NCI-H345 (cell line): Measurements from ENCODE around the gene SPDYE17.
"Not testable (repeated sequence)": the region's sequence is repeated elsewhere in the genome, so short reads cannot be mapped to it uniquely, and the experiment has no call there.

Source experiments
- DNase-seq: peaks from one replicate; lab custom pipeline; 2025; lab: John Stamatoyannopoulos, UW

SPDYE17 gene, protein sequence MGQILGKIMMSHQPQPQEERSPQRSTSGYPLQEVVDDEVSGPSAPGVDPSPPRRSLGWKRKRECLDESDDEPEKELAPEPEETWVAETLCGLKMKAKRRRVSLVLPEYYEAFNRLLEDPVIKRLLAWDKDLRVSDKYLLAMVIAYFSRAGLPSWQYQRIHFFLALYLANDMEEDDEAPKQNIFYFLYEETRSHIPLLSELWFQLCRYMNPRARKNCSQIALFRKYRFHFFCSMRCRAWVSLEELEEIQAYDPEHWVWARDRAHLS

DNA sequence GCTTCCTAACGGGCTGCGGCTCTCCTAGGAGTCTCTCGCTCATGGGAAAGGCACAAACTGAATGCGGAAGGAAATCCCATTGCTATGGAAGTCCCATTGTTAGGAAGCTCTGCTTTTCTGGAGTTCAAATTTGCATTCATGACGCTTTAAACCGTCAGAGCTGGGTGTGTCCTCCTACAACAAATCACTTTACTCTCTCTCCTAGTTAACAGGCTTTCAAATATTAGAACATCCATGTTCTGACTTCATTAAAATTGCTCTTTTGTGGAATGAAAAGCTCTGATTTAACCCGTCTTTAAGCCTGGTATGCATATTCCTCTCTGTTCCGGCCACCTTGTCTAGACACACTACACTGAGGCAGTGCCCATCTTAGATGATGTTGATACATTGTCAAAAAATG, at the start of gene SPDYE17:
Gene SPDYE17 (minus strand): TSS at position 101 of the 400 bp plus-strand sequence. CDS start 1,791 bp downstream, outside the sequence.
- DNase-seq: not testable (repeated sequence)

DNA sequence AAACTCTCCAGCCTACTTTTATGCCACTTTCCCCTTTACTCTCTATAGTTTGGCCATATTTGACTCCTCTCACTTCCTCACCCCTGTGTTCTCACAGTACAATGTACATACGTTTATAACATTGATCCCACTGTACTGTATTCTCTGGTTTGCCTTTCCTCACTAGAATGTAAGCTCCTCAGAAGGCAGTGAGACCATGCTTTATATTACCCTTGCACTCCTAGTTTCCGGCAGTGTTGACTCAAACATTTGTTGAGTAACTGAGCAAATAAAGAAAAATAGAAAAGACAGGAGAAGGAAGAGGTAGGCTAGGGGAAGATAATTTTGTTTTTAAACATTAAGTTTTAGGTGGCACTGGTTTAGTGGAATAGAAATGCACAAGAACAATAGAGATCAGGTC, 48.1 kb upstream of the SPDYE17 start:
- DNase-seq: not testable (repeated sequence)

DNA sequence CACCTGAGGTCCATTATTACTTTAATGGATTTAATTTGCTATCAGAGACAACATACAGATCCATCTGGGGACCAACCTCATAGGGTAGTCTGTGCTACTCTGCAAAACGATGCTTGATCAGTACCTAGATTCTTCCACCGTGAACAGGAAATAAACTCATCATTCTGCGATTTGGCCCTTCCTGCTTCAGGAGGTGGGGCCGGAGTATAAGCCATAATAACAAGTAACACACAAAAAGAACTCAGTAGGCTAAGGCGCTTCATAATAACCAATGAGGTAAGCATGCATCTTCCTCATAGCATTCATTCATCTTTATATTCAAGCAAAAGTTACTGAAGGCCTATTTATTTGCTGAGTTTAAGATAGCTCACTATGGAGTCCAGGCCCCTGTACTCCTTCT, 47.5 kb upstream of the SPDYE17 start:
- not testable (repeated sequence) for DNase-seq

DNA sequence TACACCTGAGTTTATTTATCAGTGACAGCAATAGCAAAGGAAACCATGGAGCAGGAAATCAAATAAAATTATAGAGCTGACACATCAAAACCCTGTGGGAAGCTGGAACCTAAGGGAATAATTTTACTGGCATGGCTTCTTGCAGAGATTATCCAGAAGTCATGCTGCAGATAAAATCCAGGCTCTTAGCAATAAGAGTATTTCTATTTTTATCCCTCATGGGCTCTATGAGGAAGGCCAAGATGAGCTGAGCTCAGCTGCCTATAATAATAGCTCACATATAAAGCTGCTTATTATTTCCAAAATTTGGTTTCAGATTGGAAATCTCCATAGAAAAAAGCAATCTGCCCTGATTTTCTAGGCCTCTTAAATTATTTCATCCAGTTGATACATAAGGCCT, 47.0 kb upstream of the SPDYE17 start:
- not testable (repeated sequence) for DNase-seq

DNA sequence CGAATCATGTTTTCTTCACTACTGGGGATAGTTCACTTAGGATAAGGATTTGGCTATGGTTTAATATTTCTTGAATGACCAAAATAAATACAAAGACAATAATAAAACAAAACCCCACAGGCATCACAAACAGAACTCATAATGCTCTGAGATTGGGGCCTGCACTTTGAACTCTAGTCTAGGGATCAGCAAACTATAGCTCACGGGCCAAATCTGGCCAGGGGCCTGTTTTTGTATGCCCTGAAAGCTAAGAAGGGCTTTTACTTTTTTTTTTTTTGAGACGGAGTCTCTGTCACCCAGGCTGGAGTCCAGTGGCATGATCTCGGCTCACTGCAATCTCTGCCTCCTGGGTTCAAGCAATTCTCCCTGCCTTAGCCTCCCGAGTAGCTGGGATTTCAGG, 44.9 kb upstream of the SPDYE17 start:
- not testable (repeated sequence) for DNase-seq

DNA sequence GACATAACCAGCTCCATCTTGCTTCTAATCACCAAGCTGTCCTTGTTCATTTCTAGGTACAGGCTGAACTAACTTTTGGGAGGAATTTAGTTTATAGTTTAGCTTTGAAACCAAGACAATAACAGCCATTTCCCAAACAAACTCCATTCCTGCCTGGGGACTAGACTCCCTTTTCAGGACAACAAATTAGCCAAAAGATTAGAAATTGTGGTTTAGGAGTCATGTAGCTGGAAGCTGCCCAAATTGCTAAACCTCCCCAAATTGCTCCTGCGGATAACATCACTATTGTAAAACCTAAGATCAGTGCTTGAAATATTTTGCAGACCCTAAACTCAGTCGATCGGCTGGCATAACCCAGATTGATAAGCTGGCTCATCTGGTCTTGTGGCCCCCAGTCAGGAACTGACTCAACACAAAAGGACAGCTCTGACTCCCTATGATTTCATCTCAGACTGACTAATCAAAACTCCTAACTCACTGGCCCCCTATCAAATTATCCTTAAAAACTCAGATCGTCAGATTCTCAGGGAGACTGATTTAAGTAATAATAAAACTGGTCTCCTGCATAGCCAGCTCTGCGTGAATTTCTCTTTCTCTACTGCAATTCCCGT, 42.7 kb upstream of the SPDYE17 start:
- DNase-seq: not testable (repeated sequence)

DNA sequence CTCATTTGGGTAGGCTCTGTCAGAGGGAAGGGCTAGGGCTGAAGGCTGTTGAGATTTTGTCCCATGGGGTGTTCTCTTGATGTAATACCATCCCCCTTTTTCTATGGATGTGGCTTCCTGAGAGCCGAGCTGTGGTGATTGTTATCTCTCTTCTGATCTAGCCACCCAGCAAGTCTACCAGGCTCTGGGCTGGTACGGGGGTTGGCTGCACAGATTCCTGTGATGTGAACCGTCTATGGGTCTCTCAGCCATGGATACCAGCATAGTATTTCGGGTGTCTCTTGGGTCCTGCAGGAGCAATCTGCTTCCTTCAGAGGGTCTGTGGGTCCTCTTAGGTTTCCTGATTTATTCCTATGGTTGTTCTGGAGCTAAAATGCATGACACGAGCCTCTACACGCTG, 38.9 kb upstream of the SPDYE17 start:
- DNase-seq: not testable (repeated sequence)

DNA sequence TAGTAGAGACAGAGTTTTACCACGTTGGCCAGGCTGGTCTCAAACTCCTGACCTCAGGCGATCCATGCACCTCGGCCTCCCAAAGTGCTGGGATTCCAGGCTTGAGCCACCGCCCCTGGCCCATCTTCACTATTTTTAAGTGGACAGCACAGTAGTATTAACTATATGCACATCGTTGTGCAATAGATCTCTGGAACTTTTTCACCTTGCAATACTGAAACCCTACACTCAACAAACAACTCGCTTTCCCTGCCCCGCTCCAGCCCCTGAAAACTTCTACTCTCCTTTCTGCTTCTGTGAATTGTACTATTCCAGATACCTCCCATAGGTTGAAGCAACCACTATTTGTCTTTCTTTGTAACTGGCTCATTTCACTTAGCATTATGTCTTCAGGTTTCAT, 33.7 kb upstream of the SPDYE17 start:
- DNase-seq: not testable (repeated sequence)

DNA sequence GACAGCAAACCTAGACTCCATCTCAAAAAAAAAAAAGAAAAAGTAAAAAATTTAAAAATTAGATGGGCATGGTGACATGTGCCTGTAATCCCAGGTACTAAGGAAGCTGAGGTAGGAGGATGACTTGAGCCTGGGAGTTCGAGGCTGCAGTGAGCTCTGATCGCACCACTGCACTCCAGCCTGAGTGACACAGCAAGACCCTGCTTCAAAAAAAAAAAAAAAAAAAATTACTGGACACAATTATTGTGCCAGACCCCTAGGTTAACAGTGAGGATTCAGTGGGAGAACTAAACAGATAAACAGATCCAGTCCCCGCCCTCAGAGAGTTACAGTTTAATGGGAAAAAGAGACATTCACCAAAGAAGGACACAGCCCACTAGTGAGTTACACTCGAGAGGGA, 31.6 kb upstream of the SPDYE17 start:
- DNase-seq: not testable (repeated sequence)

DNA sequence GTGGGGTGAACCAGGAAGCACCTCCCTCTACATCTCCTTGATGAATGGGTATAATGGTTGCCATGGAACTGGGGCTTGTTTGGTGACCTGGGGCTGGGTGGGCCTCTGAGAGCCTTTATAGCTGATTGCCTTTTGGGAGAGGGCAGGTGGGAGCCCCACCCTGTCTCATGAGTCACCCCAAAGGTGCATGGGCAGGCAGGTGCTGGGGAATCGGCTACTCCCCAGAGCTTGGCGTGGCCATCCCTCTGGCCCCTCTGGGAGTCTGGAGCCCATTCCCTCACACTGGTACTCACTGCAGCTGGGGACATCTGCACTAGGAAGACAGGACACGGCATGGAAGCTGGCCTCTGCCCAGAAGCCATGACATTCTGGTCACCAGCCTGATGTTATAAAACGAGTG, 30.4 kb upstream of the SPDYE17 start, which contains the start of gene SPDYE18:
Gene SPDYE18 (minus strand): TSS at position 2 of the 400 bp plus-strand sequence. CDS start 2,046 bp downstream, outside the sequence.
- not testable (repeated sequence) for DNase-seq

DNA sequence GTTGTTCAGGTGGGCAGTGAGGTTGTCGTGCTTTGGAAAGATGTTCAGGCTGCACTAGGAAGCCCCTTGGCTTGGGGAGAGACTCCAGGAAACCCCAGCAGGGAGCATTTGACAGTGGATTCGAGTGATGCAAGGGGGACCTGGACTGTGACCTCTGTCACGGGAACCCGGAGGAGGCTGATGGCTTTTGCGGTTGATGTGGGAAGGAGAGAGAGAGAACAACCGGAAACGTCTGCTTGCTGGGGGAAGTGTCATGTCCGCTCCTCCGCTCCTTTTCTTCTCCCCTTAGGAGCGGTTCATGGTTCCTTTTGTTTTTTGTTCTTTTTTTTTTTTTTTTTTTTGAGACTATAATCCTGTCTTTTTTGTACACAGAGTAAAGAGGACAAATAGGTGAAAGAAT, 5.8 kb downstream of the SPDYE17 start:
- not testable (repeated sequence) for DNase-seq

DNA sequence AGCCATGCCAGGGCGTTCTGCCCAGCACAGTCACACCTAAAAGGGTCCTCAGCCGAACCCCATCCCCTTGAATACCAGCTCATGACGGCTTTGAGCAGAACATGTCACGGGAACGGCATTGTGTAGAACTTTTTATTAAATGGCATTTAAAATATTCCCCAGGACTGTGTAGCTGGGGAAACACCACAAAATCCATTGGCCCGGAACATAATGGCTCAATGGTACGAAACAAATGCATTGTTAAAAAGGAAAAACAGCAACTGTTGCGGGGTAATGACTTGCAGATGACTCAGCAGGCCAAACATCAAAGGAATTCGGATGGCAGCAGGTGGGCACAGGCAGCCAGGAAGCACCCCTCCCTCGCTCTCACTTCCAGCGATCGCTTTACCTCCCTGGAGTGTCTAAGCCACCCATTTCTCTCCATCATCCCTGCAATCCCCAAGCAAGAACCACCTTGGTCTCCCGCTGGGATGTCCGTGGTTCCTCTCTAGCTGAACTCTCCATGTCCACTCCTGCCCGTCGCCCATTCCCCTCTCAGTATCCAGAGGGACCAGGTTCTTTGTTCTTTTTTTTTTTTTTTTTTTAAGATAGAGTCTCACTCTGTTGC, 22.0 kb downstream of the SPDYE17 start:
- not testable (repeated sequence) for DNase-seq

DNA sequence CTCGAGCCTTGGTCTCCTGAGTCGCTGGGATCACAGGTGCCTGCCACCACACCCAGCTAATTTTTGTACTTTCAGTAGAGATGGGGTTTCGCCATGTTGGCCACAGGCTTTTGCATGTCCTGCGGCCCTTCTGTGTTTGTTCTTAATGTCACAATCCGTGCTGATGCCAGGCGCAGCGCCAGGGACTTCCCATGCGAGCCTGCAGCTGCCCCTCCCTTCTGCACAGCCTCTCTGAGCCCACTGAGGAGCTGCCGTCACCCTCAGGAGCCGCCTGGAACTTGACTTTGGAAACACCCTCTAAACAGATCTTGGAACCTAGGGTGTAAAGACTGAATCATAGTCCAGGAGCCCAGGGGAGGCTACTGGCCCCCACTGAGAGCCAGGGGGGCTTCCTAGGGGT, 24.2 kb downstream of the SPDYE17 start:
- DNase-seq: not testable (repeated sequence)

DNA sequence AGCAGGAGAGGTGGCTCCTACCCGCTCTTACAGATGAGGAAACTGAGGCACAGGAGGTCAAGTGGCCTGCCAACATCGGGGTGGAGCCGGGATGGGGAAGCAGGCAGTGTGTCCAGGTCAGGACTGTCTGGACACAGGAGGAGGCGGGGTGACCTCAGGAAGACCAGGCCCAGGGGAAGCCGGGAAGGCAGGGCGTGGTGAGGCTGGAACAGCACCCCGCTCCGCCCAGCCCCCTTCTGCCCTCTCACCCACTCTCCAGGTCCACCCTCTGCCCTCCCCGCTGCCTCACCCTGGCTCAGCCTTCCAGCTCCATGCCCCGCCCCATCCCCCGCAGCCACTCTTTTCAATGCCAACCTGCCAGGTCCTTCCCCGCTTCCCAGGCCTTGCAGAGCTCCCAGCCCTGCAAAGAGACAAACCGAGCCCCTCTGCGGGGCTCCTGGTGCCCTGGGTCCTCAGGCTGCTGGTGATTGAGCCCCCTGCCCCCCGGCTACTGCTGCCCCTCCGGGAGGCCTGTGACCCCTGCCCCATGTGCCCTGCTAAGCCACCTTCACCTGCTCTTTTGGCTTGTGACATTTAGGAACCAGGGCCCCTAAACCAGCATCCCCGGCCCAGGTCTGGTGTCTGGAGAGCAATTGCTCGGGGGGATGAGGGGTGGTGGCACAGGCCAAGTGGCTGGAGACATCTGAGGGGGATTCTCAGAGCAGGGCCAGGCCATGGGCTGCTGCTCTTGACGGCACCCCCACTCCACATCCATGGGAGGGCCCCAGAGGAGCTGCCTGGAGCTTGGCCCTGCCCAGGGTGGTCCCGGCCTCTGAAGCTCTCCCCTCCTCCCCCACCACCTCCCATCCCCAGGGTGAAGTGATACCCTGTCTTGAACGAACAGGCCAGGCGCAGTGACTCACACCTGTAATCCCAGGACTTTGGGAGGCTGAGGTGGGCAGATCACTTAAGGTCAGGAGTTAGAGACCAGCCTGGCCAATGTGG, 25.7 kb downstream of the SPDYE17 start:
- not testable (repeated sequence) for DNase-seq

DNA sequence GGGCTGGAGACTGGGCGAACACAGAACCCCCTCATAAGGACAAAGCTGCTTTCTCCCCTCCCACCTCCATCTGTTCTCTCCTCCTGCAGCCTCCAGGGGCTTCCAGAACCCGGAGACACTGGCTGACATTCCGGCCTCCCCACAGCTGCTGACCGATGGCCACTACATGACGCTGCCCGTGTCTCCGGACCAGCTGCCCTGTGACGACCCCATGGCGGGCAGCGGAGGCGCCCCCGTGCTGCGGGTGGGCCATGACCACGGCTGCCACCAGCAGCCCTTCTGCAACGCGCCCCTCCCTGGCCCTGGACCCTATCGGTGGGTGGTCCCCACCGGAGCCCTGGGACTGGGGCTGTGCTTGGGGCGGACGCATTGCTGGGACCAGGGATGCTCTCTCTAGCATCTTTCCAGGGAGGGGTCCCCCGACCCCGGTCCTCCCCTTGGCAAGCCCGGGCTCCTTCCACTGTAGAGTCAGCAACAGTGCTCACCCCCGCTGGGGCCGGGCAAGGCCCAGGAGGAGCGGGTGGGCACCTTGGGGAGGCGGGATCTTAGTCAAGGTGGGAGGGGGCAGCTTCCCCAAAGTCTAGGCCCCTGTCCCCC, 26.6 kb downstream of the SPDYE17 start:
- not testable (repeated sequence) for DNase-seq

DNA sequence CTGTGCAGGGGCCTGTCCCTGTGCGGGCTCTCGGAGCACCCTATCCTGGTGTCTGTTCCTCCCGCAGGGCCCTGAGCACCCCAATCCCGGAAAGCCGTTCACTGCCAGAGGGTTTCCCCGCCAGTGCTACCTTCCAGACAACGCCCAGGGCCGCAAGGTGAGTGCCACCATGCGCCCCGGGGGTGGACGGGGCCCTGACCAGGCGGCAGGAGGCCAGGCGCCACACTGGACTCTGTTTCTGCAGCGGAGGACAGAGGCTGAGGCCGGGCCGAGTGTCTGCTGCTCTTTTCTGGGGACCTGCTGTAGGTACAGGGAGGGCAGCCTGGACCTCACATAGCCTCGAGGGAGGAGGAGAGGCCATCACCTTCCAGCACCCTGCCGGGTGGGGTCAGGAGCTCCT, 28.0 kb downstream of the SPDYE17 start:
- DNase-seq: not testable (repeated sequence)

DNA sequence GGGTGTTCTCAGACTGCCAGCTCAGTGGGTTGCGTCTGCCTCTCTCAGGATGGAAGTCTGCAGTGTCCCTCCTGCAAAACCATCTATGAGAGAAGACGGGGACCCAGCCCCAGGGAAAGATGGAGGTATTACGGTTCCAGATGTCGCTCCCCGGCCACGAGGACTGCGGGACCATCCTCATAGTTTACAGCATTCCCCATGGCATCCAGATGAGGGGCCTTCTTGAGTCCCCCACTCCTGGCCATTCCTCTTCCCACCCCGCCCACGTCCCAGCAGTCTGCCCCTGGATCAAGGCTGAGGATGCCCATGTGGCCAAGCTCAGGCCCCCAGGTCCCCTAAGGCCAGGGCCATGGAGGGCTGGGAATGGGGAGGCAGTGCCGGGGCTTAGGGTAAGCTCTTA, 28.9 kb downstream of the SPDYE17 start:
- not testable (repeated sequence) for DNase-seq

DNA sequence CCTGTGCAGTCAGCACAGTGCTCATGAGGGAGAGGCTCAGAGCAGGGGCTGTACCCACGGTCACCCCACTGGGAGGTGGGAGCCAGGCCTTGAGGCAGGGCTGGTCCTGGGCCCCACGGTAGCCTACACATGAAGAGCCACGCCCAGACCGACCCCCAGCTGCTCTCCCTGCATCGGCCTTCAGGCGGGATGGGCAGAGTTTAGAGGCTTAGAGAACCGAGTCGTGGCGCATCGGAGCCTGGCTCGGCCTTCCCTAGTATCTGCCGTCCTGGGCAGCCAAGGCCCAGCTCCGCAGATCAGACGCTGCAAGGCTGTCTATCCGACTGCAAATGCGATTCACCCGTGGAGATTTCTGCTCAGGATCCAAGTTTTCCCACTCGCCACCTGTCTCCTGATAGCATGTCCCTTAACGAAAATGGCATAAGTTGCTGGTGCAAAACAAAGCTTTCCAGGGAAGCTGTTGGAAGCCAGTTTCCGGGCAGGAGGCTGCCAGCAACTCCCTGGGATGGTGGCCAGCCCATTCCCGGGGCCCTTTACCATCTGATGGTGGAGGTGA, 29.4 kb downstream of the SPDYE17 start:
- not testable (repeated sequence) for DNase-seq

DNA sequence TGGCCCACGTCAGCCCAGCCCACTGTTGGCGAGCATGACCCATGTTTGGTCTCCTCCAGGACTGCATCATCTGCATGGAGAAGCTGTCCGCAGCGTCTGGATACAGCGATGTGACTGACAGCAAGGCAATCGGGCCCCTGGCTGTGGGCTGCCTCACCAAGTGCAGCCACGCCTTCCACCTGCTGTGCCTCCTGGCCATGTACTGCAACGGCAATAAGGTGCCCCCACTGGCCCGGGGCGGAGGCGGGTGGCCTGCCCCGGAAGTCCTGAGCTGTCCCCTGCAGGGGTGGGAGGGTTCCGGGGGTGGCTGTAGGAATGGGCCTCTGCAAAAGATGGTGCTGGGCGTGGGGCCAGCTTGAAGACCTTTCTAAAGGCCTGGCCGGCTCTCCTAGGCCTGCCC, 30.1 kb downstream of the SPDYE17 start:
- DNase-seq: not testable (repeated sequence)

DNA sequence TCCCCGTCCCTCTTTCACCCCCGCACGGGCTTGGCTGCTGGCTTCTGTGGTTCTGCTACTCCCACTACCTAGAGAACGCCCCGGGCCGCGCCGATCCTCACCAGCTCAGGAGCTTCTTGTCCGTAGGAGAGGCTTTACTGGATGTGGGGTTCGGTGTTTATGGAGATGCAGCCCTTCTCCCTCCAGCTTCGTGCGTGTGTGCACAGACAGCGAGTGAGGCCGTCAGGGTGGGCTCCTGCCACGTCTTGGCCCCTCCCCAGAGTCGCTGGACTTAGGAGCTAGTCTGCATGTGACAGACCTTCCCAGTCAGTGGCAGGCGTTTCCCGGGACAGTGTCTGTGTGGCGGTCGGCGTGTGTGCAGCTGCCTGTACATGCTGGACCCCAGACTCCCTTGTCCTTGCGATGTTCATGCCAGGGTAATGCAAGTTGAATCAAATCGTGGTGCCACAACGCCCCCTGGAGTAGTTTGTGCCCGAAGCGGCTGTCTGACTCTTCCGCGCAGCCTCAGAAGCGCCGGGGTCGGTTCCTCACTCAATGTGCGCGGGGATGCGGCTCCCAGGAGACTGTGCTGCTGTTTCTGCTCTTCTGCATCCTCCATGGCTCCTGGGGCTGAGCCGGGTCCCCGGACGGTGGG, 32.6 kb downstream of the SPDYE17 start:
- DNase-seq: not testable (repeated sequence)
